Stimulated activated CD4-positive, alpha-beta T cell treated with anti-CD3 and anti-CD28 coated beads, TNF-alpha, amount 100 ng/mL, for 1 hour (primary cell): Measurements from ENCODE around the gene PGAP6.
"Not testable (repeated sequence)": the region's sequence is repeated elsewhere in the genome, so short reads cannot be mapped to it uniquely, and the experiment has no call there.

Experiments
- DNase-seq, 3 donors: peaks; one replicate each; pipeline ENCODE4 v3.0.0-alpha.2; 2020; ENCODE audit warnings: low read depth in 3 of 3, low spot score in 1 of 3

PGAP6 gene

DNA sequence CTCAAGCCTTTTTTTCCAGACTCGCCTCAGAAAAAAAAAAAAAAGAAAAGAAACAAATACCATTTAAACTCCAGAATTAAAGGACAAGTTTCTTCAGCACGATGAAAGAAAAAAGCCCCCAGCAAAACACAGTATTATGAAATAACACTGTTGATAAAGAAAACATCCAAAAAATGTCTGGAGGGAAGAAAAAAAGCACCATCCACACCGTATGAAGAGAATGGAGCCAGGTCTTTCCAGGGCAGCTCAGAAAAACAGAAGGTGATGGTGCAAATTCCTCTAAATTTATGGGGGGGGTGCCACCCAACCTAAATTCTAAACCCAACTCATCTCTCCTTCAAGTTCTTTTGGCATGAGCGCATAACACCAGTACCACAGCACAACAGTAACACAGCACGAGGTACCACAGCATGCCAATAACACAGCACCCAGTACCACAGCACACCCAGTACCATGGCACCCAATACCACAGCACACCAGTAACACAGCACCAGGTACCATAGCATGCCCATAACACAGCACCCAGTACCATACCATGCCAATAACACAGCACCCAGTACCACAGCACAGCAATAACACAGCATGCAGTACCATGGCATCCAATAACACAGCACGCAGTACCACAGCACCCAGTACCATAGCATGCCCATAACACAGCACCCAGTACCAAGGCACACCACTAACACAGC, 48.2 kb downstream of the PGAP6 start:
- no peak for DNase-seq

- not testable (repeated sequence) for DNase-seq
Observed at GRCh38 chr16:331181-331814, 50.5 kb downstream of the PGAP6 start.

- no peak for DNase-seq
Observed at GRCh38 chr16:330741-331140, 51.0 kb downstream of the PGAP6 start.

DNA sequence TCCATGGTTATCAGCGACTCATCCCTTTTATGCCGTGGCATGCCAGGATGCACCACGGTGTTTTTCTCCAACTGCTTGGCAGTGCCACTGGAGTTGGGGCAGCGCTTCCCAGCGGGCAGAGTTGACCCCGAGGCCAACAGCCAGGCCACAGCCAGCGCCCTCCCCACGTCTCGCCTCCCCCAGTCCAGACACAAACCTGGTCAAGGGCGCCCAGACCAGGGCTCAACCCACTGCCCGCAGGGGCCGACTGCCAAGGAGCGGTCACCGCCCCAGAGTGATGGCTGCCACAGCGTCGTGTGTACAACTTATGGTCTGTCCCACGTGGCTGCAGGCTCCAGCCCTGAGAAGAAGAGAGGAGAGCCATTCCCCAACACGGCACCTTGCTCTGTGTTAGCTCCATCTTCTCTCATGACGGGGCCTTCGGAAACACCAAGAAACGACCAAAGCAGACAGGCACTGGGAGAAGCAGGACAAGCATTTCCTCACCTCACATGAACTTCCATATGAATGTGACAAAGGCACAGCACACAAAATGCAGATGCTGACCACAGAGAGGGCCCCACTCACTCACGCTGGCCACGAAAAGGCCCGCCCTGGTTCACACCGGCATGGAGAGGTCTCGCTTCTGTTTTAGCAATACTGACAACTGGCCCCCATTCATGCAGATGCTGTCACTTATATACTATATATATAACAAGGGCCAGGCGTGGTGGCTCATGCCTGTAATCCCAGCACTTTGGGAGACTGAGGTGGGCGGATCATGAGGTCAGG, 56.2 kb downstream of the PGAP6 start:
- DNase-seq, result no peak

GRCh38 chr16:324451-325334, 57.1 kb downstream of the PGAP6 start:
- peak; percentile 18 to 43 (median 23) for DNase-seq

GRCh38 chr16:324201-324450, 57.7 kb downstream of the PGAP6 start:
- no peak for DNase-seq

- DNase-seq, result no peak
Observed at GRCh38 chr16:322476-323143, 59.2 kb downstream of the PGAP6 start.

- no peak for DNase-seq
Observed at GRCh38 chr16:321532-321931, 60.2 kb downstream of the PGAP6 start.
